HAP-1 (cell line): ENCODE measurements around the gene ZIM2.
"Not testable (repeated sequence)": the region's sequence is repeated elsewhere in the genome, so short reads cannot be mapped to it uniquely, and the experiment has no call there.

Experiments used
- DNase-seq, 2 experiments: peaks; one replicate each; pipeline ENCODE4 v3.0.0-alpha.2; 2016 to 2020; ENCODE audit warnings: low spot score in 2 of 2
- H3K27me3 ChIP-seq: fragments of 250-450 bp; sonication (Bioruptor Pico); 2 replicates; pipeline ENCODE4 v1.5.1; 2020; ENCODE audit warnings: low read depth, mild to moderate bottlenecking, moderate library complexity
- H3K36me3 ChIP-seq: fragments of 250-450 bp; sonication (Bioruptor Pico); replicated peaks from 2 replicates; pipeline ENCODE4 v1.5.1; 2020; ENCODE audit warnings: mild to moderate bottlenecking
- H3K4me1 ChIP-seq: fragments of 250-450 bp; sonication (Bioruptor Pico); 2 replicates; pipeline ENCODE4 v1.5.1; 2020; ENCODE audit warnings: mild to moderate bottlenecking
- H3K4me3 ChIP-seq: fragments of 250-450 bp; sonication (Bioruptor Pico); 2 replicates; pipeline ENCODE4 v1.5.1; 2020; ENCODE audit warnings: mild to moderate bottlenecking, moderate library complexity
- H3K9me3 ChIP-seq: fragments of 250-450 bp; sonication (Bioruptor Pico); 2 replicates; pipeline ENCODE4 v1.5.1; 2020; ENCODE audit warnings: mild to moderate bottlenecking, moderate library complexity
- in situ Hi-C: fragments of 300-500 bp; cut with MboI; formaldehyde crosslinking; loops from 3 replicates; pipeline ENCODE4 v1.14.3; 2020; ENCODE audit warnings: low sequenced_read_pairs, inconsistent platforms, mixed read lengths

ZIM2 gene

GRCh38 chr19:56860409-56860808 is 19.9 kb upstream of the ZIM2 start:
- H3K4me3 ChIP-seq, H3K9me3 ChIP-seq, in situ Hi-C loops, H3K36me3 ChIP-seq, DNase-seq, H3K4me1 ChIP-seq, H3K27me3 ChIP-seq: not testable (repeated sequence)

- Histone ChIP-seq H3K4me1 (no peaks in the 10 kb centered on the region), H3K4me3 (no peak overlapping the region), H3K27me3 (no peaks in the 10 kb centered on the region), H3K9me3 (no peaks in the 10 kb centered on the region; the same call in none of the 2 replicates), H3K36me3 (no peaks in the 10 kb centered on the region)
- DNase-seq: no peak
- in situ Hi-C loops: no loop called here
Measured at GRCh38 chr19:56858026-56858425, 17.5 kb upstream of the ZIM2 start.

GRCh38 chr19:56856822-56857221 is 16.3 kb upstream of the ZIM2 start:
- DNase-seq: no peak
- H3K27me3 ChIP-seq: no peaks in the 10 kb centered on the region
- no peak overlapping the region for H3K4me3 ChIP-seq
- no peaks in the 10 kb centered on the region for H3K36me3 ChIP-seq
- in situ Hi-C loops: no loop called here
- peaks cover 2% of the 10 kb centered on the region for H3K9me3 ChIP-seq
- no peaks in the 10 kb centered on the region for H3K4me1 ChIP-seq

- in situ Hi-C loops, DNase-seq, H3K4me1 ChIP-seq, H3K9me3 ChIP-seq, H3K4me3 ChIP-seq, H3K27me3 ChIP-seq, H3K36me3 ChIP-seq: not testable (repeated sequence)
Measured at GRCh38 chr19:56852361-56852760, 11.8 kb upstream of the ZIM2 start.

GRCh38 chr19:56848166-56848565 is 7.6 kb upstream of the ZIM2 start:
- Histone ChIP-seq H3K9me3 (peaks cover 3% of the 10 kb centered on the region), H3K4me1 (no peaks in the 10 kb centered on the region), H3K4me3 (no peak overlapping the region), H3K36me3 (no peaks in the 10 kb centered on the region), H3K27me3 (no peaks in the 10 kb centered on the region)
- DNase-seq: no peak
- in situ Hi-C loops: no loop called here

GRCh38 chr19:56842412-56842811 is 1.9 kb upstream of the ZIM2 start:
- no peaks in the 10 kb centered on the region for H3K4me1 ChIP-seq
- no peaks in the 10 kb centered on the region for H3K36me3 ChIP-seq
- H3K4me3 ChIP-seq: no peak overlapping the region
- no peaks in the 10 kb centered on the region for H3K9me3 ChIP-seq
- DNase-seq: no peak
- in situ Hi-C loops: no loop called here
- H3K27me3 ChIP-seq: no peaks in the 10 kb centered on the region

- Histone ChIP-seq H3K36me3 (no peaks in the 10 kb centered on the region), H3K4me3 (no peak overlapping the region), H3K4me1 (no peaks in the 10 kb centered on the region), H3K9me3 (no peaks in the 10 kb centered on the region), H3K27me3 (no peaks in the 10 kb centered on the region)
- DNase-seq: no peak
- in situ Hi-C loops: no loop called here
Measured at GRCh38 chr19:56841193-56841543, 642 bp upstream of the ZIM2 start.

GRCh38 chr19:56839652-56840450 is 675 bp downstream of the ZIM2 start:
- no peak overlapping the region for H3K4me3 ChIP-seq
- no peaks in the 10 kb centered on the region for H3K4me1 ChIP-seq
- H3K27me3 ChIP-seq: no peaks in the 10 kb centered on the region
- DNase-seq: no peak
- in situ Hi-C loops: no loop called here
- H3K36me3 ChIP-seq: no peaks in the 10 kb centered on the region
- no peaks in the 10 kb centered on the region for H3K9me3 ChIP-seq

GRCh38 chr19:56838909-56839651 is 1.4 kb downstream of the ZIM2 start:
- DNase-seq: no peak
- no peaks in the 10 kb centered on the region for H3K27me3 ChIP-seq
- in situ Hi-C loops: no loop called here
- no peak overlapping the region for H3K4me3 ChIP-seq
- no peaks in the 10 kb centered on the region for H3K4me1 ChIP-seq
- H3K36me3 ChIP-seq: no peaks in the 10 kb centered on the region
- no peaks in the 10 kb centered on the region for H3K9me3 ChIP-seq

- in situ Hi-C loops: no loop called here
- no peak for DNase-seq
- no peaks in the 10 kb centered on the region for H3K9me3 ChIP-seq
- no peaks in the 10 kb centered on the region for H3K27me3 ChIP-seq
- no peaks in the 10 kb centered on the region for H3K4me1 ChIP-seq
- H3K4me3 ChIP-seq: no peak overlapping the region
- H3K36me3 ChIP-seq: no peaks in the 10 kb centered on the region
Measured at GRCh38 chr19:56838024-56838908, 2.3 kb downstream of the ZIM2 start.

- Histone ChIP-seq H3K9me3 (no peaks in the 10 kb centered on the region), H3K4me3 (no peak overlapping the region), H3K27me3 (no peaks in the 10 kb centered on the region), H3K4me1 (no peaks in the 10 kb centered on the region), H3K36me3 (no peaks in the 10 kb centered on the region)
- in situ Hi-C loops: no loop called here
- no peak for DNase-seq
Measured at GRCh38 chr19:56837492-56838023, 3.0 kb downstream of the ZIM2 start.

GRCh38 chr19:56837004-56837403 is 3.5 kb downstream of the ZIM2 start:
- Histone ChIP-seq H3K27me3 (no peaks in the 10 kb centered on the region), H3K4me3 (no peak overlapping the region), H3K9me3 (no peaks in the 10 kb centered on the region), H3K36me3 (no peaks in the 10 kb centered on the region), H3K4me1 (no peaks in the 10 kb centered on the region)
- in situ Hi-C loops: no loop called here
- DNase-seq: no peak

- Histone ChIP-seq H3K36me3 (no peaks in the 10 kb centered on the region), H3K4me1 (no peaks in the 10 kb centered on the region), H3K9me3 (no peaks in the 10 kb centered on the region), H3K27me3 (no peaks in the 10 kb centered on the region), H3K4me3 (no peak overlapping the region)
- no peak for DNase-seq
- in situ Hi-C loops: no loop called here
Measured at GRCh38 chr19:56836059-56836458, 4.5 kb downstream of the ZIM2 start.
